SH-SY5Y (cell line): ENCODE results near the gene CTDNEP1.

Source experiments
- GATA2 ChIP-seq: IDR thresholded peaks from 2 replicates; pipeline ENCODE4 v1.6.1; 2011; ENCODE audit warnings: mild to moderate bottlenecking, low read depth, low read length
- GATA3 ChIP-seq: IDR thresholded peaks from 2 replicates; pipeline ENCODE4 v1.6.1; 2011; ENCODE audit warnings: low read depth, mild to moderate bottlenecking, low read length, moderate library complexity

GRCh38 chr17:7241783-7242716 lies 9.5 kb downstream of the CTDNEP1 start, which contains the start of gene GABARAP:
- TF ChIP-seq GATA3 (no peak), GATA2 (no peak)
